COLO668 (cell line): ENCODE results near the gene GRK4.
"Not testable (repeated sequence)": the region's sequence is repeated elsewhere in the genome, so short reads cannot be mapped to it uniquely, and the experiment has no call there.

Source experiments
- DNase-seq: peaks from one replicate; lab custom pipeline; 2025; ENCODE audit not compliant: unreplicated experiment; lab: John Stamatoyannopoulos, UW

Gene GRK4

DNA sequence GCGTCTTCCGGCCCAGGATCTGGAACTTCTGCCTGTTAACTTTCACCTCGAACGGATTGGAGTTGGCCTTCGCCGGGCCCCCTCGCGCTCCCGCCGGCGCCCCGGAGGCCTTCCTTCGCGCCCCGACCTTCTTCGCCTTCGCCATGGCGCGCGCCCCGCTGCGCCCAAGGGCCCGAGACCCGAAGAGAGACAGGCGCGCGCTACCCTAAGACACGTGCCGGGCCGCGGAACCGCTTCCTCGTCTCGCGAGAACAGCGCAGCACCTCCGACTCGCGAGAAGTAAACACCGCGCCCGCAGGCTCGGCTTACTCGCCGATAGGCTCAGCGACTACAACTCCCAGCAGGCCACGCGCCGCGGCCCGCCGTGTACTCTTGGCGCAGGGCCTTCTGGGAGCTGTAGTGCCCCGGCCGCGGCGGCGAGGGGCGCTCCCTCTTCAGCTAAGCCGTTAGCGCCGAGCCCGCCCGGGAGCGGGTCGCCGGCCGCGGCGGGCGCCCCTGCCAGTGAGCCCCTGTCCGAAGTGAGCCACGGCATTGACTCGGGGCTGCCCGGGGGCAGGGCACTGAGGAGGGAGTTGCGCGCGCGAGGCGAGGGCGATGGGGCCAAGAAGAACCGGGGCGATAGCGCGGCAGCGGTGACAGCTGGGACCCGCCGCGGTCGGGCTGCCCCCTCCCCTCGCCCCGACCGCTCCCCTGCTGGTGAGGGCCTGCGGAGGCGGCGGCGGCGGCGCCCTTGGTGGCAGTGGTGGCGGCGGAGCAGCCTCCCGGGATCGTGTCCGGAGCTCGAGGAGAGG, at the start of gene GRK4, which contains the start of gene NOP14:
TSS of gene GRK4 (plus strand) at position 397 of the 791 bp plus-strand sequence. CDS start 500 bp downstream, outside the sequence.
TSS of gene NOP14 (minus strand) at position 232 of the 791 bp plus-strand sequence. CDS start at position 145, 87 bp downstream.
- peak; percentile 99 for DNase-seq

DNA sequence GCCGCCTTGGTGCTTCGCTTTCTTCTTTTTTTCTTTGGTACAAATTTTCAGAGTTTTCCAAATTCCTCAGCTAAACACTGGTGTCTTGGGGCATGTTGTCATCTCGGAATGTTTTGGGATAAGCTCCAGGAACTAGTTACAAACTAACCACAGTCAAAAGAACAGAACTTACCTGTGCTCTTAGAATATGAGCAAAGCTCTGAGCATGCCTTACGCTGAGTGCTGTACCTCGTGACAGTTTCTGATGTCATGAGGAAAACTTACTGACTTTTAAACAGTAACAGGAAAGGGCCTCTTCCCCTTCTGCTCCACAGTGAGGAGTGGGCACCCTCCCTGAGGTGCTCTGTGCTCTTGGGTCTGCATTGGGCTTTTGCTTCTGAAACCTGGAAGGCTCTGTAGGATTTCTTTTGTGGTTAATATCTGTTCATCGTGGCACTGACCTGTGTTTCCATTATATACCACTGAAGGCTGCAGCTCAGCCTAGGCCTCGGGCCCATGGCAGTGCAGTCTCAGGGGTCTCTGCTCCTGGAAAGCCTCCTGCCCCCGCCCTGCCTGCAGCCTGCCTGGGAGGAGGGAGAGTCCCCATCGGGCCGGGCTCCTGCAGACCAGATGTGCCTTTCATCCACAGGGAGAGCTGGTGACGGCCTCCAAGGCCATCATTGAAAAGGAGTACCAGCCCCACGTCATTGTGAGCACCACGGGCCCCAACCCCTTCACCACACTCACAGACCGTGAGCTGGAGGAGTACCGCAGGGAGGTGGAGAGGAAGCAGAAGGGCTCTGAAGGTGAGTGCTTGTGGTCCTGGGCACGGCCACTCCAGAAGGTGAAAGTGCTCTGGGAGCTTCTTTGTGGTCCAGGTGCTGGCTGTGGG, 48.9 kb upstream of the GRK4 start:
- no peak for DNase-seq

- no peak for DNase-seq
Observed at GRCh38 chr4:2915789-2916188, 47.6 kb upstream of the GRK4 start.

- not testable (repeated sequence) for DNase-seq
Observed at GRCh38 chr4:2916696-2917095, 46.7 kb upstream of the GRK4 start.

GRCh38 chr4:2918300-2918699, 45.1 kb upstream of the GRK4 start:
- not testable (repeated sequence) for DNase-seq

GRCh38 chr4:2918714-2919113, 44.7 kb upstream of the GRK4 start:
- not testable (repeated sequence) for DNase-seq

DNA sequence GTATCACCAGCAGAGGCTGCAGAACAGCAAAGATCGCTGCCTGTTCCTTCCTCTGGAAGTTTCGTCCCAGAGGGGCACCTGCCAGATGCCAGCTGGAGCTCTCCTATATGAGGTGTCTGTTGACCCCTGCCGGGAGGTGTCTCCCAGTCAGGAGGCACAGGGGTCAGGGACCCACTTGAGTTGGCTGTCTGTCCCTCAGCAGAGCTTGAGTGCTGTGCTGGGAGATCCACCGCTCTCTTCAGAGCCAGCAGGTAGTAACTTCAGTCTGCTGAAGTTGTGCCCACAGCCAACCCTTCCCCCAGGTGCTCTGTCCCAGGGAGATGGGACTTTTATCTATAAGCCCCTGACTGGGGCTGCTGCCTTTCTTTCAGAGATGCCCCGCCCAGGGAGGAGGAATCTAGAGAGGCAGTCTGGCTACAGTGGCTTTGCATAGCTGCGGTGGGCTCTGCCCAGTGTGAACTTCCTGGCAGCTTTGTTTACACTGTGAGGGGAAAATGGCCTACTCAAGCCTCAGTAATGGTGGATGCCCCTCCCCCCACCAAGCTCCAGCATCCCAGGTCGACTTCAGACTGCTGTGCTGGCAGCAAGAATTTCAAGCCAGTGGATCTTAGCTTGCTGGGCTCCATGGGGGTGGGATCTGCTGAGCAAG, 40.8 kb upstream of the GRK4 start:
- DNase-seq = peak; percentile 69

DNA sequence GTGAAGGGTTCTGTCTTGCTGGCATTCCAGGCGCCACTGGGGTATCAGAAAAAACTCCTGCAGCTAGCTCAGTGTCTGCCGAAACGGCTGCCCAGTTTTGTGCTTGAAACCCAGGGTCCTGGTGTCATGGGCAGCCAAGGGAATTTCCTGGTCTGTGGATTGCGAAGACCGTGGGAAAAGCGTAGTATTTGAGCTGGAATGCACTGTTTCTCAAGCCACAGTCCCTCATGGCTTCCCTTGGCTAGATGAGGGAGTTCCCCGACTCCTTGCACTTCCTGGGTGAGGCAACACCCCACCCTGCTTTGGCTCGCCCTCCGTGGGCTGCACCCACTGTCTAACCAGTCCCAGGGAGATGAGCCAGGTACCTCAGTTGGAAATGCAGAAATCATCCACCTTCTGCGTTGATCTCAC, 40.2 kb upstream of the GRK4 start:
- no peak for DNase-seq

GRCh38 chr4:2923668-2924173, 39.6 kb upstream of the GRK4 start:
- no peak for DNase-seq

DNA sequence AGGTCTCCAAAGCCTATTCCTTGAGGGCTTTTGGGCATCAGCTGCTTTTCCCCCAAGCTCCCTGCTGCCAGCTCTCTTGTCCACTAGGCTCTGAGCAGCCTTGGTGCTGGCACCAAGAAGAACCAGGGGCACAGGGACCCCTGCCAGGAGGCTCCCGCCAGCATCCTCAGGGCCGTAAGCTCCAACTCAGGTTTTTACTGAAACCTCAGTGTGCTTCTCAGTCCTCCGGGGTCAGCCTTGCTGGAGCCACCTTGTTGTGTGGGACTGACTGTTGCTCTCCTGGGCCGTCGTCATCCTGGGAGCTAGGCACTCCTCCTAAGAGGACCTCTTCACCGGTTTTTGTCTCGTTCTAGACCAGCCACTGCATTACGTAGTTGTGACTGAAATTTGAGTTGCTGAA, 39.1 kb upstream of the GRK4 start:
- DNase-seq = no peak

GRCh38 chr4:2924765-2925301, 38.5 kb upstream of the GRK4 start:
- DNase-seq = no peak

DNA sequence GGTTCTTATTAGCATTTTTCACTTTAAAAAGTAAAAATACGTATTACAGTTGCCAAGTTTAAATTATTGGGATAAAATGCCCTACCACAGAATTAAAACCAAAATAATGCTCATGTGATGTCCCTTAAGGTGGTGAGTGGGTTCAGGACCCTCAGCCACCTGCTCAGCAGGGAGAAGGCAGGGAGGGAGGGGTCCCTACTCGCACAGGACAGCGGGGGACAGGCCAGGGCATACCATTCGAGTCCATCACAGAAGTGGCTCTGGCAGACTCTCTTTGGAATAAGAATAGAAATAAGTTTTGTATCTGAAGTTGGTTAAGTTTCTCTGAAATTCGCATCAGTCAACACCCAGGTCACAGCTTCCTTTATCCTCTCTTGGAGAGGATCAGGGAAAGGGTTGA, 37.9 kb upstream of the GRK4 start:
- no peak for DNase-seq

- DNase-seq = no peak
Observed at GRCh38 chr4:2925931-2926860, 37.2 kb upstream of the GRK4 start.

- DNase-seq = no peak
Observed at GRCh38 chr4:2927016-2927695, 36.2 kb upstream of the GRK4 start.

DNA sequence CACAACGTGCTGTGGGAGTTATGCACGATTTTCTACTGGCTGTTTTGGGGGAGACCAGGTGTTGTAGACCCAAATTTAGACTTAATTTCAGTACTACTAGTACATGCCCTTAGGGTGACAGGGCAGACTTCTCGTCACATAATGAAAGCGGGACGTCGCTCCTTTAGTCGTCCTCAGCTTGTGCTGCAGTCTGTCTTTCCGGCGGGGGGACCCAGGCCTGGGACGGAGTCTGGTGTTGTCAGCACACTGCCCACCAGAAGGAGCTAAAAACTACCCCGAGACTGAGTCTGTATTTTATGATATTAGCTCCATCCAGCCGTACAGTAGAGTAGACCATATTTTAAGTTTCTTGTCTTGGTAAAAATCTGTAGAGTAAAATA, 35.7 kb upstream of the GRK4 start:
- DNase-seq = no peak

DNA sequence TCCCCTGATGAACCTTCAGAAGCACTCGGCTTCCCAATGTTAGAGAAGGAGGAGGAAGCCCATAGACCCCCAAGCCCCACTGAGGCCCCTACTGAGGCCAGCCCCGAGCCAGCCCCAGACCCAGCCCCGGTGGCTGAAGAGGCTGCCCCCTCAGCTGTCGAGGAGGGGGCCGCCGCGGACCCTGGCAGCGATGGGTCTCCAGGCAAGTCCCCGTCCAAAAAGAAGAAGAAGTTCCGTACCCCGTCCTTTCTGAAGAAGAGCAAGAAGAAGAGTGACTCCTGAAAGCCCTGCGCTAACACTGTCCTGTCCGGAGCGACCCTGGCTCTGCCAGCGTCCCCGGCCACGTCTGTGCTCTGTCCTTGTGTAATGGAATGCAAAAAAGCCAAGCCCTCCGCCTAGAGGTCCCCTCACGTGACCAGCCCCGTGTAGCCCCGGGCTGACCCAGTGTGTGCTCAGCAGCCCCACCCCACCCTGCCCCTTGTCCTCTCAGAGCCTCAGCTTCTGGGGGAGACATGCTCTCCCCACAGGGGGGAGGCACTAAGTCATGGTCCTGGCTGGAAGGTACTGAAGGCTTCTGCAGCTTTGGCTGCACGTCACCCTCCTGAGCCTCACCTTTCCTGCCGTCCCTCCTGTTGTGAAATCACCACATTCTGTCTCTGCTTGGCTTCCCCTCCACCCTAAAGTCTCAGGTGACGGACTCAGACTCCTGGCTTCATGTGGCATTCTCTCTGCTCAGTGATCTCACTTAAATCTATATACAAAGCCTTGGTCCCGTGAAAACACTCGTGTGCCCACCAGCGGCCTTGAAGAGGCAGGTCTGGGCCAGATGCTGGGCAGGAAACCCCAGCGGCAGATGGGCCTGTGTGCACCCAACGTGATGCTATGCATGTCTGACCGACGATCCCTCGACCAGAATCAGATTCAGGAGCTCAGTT, 34.9 kb upstream of the GRK4 start:
- no peak for DNase-seq

DNA sequence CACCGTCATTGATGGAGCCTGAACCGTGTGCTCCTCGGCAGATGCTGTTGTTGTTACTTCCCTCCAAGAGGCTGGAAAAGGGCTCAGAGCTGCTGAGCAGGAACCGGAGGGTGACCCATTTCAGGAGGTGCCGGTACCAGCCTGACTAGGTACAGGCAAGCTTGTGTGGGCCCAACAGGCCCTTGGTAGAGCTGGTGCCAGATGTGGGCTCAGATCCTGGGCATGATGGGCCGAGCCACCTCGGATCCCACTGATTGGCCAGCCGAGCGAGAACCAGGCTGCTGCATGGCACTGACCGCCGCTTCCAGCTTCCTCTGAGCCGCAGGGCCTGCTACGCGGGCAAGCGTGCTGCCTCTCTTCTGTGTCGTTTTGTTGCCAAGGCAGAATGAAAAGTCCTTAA, 33.9 kb upstream of the GRK4 start:
- DNase-seq = no peak

GRCh38 chr4:2930135-2930757, 33.1 kb upstream of the GRK4 start:
- DNase-seq = peak; percentile 45
